ENCODE results near the gene CD82.
A peak's percentile ranks its signal among the peaks of the same experiment; 100 is the strongest.
"Not testable (repeated sequence)": the region's sequence is repeated elsewhere in the genome, so short reads cannot be mapped to it uniquely, and the experiment has no call there.

The CD82 gene

GRCh38 chr11:44637487-44637886 is 72.0 kb downstream of the CD82 start:
- no peak for DNase-seq

GRCh38 chr11:44638032-44638431 is 72.6 kb downstream of the CD82 start:
- no peak for DNase-seq

DNA sequence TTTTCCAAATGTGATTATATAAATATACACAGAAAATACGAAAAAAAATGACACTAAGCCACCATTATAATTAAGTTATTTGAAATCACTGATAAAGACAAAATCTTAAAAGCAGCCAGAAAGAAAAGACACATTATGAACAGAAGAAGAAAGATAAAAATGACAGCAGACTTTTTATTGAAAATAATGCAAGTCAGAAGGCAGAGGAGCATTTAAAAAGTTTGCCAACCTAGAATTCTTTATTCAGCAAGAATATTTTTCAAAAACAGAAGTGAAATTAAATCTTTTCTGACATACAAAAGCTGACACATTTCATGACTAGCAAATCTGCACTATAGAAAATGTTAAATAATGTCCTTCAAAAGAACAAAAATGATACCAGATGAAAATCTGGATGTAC is 77.8 kb downstream of the CD82 start:
- DNase-seq: no peak

- no peak for DNase-seq
Observed at GRCh38 chr11:44645827-44646226, 80.4 kb downstream of the CD82 start.

- DNase-seq: not testable (repeated sequence)
Observed at GRCh38 chr11:44647255-44647955, 81.9 kb downstream of the CD82 start.

DNA sequence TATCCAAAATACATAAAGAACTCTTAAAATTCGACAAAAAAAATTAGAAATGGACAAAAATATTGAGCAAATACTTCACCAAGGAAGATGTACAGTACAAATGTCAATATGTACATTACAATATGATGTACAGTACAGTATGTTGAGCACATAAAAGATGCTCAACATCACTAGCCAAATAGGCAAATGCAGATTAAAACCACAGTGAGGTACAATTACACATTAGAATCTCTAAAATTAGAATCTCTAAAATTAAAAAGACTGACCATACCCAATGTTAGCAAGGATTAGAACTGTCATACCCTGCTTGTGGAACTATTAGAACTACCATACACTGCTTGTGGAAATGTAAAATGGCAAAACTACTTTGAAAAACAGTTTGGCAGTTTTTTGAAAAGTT is 82.6 kb downstream of the CD82 start:
- no peak for DNase-seq

- DNase-seq: no peak
Observed at GRCh38 chr11:44651535-44652155, 86.2 kb downstream of the CD82 start.

- DNase-seq: no peak
Observed at GRCh38 chr11:44652901-44653644, 87.6 kb downstream of the CD82 start.

GRCh38 chr11:44654057-44654456 is 88.6 kb downstream of the CD82 start:
- no peak for DNase-seq

DNA sequence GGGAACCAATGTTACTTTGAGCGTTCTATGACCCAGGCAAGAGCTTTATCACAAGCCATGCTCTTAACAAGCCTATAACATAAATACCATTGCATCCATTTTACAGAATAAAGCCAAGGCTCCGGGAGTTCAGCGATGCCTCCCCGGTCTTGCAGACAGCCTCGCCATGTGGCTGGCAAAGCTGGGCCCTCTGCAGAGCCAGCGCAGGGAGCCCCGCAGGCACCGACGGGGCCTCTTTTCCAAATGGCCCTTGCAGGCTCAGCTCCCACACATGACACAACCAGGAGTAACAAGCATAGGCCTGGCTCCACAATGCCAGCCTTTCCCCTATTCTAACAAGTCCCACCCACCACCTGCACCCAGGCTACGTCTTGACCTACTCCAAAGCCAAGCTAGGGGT is 89.1 kb downstream of the CD82 start:
- no peak for DNase-seq

DNA sequence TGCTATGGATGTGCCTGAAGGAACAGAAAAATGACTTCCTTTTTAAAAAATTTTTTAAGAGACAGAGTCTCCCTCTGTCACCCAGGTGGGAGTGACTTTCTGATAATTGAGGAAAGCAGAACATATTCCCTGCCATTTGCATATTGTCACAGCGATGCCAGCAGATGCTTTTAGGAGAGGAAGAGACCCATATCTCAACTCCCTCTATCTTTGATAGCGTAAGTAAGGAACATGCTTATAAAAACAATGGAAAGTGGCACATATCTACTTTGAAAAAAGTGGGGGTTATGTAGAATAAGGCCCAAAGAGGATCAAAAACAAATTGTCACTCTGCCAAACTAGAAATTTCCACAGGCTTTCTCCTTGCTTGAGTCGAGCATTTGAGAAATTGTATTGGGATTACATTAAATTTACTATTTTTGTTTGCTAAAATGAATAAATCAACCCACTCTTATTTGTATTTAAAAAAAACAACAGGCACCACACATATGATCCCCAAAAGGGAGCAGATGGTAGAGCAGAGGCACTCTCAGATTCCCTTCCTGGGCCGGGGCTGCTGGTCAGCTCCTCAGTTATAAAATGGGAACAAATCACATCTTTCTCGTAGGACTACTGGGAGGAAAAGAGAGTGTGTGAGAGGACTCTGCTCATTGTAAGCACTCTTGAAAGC is 92.5 kb downstream of the CD82 start:
- DNase-seq: no peak

GRCh38 chr11:44658506-44658850 is 93.0 kb downstream of the CD82 start:
- peak in 1 of 6 experiments; percentile 12 for DNase-seq

DNA sequence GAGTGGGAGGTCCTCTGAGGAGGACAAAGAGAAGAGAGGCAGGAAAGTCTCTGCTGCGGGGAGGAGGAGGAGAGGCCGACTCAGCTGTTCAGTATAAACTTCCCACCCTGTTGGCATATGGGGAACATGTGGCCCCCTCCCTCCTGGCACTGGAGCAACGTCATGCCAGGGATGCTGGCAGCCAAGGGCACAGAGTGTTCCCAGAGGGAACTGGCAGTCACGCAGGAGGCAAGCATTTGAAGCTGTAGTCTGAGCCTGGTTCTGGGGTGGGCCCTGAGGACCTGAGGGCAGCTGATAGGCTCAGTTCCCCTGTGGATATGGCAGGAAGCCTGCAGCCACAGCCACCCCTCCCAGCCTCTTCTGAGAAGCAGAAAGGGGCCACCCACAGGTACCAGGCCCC is 94.2 kb downstream of the CD82 start:
- DNase-seq: no peak

GRCh38 chr11:44660535-44660934 is 95.1 kb downstream of the CD82 start:
- not testable (repeated sequence) for DNase-seq

GRCh38 chr11:44661311-44661717 is 95.9 kb downstream of the CD82 start:
- DNase-seq: no peak

Measured in stimulated activated naive CD4-positive, alpha-beta T cell (primary cell).